HUES6 (cell line): ENCODE data around the gene FER1L5.

Experiments used
- H3K27ac ChIP-seq: 2 replicates; pipeline ENCODE4 v1.7.0; 2013; ENCODE audit warnings: low read depth, mild to moderate bottlenecking, low read length, inconsistent platforms
- H3K27me3 ChIP-seq: 2 replicates; pipeline ENCODE4 v1.6.1; 2013; ENCODE audit warnings: low read length; ENCODE audit not compliant: control insufficient read depth, insufficient read depth
- H3K36me3 ChIP-seq: 2 replicates; pipeline ENCODE4 v1.6.1; 2013; ENCODE audit warnings: low read length; ENCODE audit not compliant: control insufficient read depth, insufficient read depth
- H3K4me1 ChIP-seq: 2 replicates; pipeline ENCODE4 v1.6.1; 2013; ENCODE audit warnings: low read length; ENCODE audit not compliant: control insufficient read depth, insufficient read depth
- H3K4me3 ChIP-seq: 2 replicates; pipeline ENCODE4 v1.5.1; 2013; ENCODE audit warnings: low read depth, low read length
- H3K9ac ChIP-seq: one replicate; pipeline ENCODE4 v1.6.1; 2013; ENCODE audit warnings: mild to moderate bottlenecking, low read length
- H3K9me3 ChIP-seq: 2 replicates; pipeline ENCODE4 v1.6.1; 2013; ENCODE audit warnings: low read depth, low read length; ENCODE audit not compliant: control insufficient read depth, insufficient read depth

Gene FER1L5

GRCh38 chr2:96683307-96683706 lies 40.7 kb downstream of the FER1L5 start:
- peaks cover 15% of the 10 kb centered on the region; the same call in 1 of the 2 replicates for H3K4me1 ChIP-seq
- H3K27ac ChIP-seq = no peak overlapping the region
- no peaks in the 10 kb centered on the region for H3K36me3 ChIP-seq
- no peak overlapping the region for H3K9ac ChIP-seq
- H3K27me3 ChIP-seq = no peaks in the 10 kb centered on the region
- no peaks in the 10 kb centered on the region for H3K9me3 ChIP-seq
- H3K4me3 ChIP-seq = no peak overlapping the region

- H3K27me3 ChIP-seq = no peaks in the 10 kb centered on the region
- H3K9me3 ChIP-seq = no peaks in the 10 kb centered on the region
- no peak overlapping the region for H3K9ac ChIP-seq
- H3K4me3 ChIP-seq = no peak overlapping the region
- peaks cover 15% of the 10 kb centered on the region; the same call in 1 of the 2 replicates for H3K4me1 ChIP-seq
- no peak overlapping the region for H3K27ac ChIP-seq
- no peaks in the 10 kb centered on the region for H3K36me3 ChIP-seq
Measured at GRCh38 chr2:96683972-96684820, 41.6 kb downstream of the FER1L5 start.

GRCh38 chr2:96684883-96685576 lies 42.5 kb downstream of the FER1L5 start:
- Histone ChIP-seq H3K4me3 (no peak overlapping the region), H3K36me3 (no peaks in the 10 kb centered on the region), H3K27me3 (no peaks in the 10 kb centered on the region), H3K9me3 (no peaks in the 10 kb centered on the region), H3K9ac (no peak overlapping the region), H3K27ac (no peak overlapping the region), H3K4me1 (peaks cover 15% of the 10 kb centered on the region; the same call in 1 of the 2 replicates)

- H3K9ac ChIP-seq = no peak overlapping the region
- H3K4me1 ChIP-seq = peaks cover 15% of the 10 kb centered on the region; the same call in 1 of the 2 replicates
- no peak overlapping the region for H3K4me3 ChIP-seq
- no peaks in the 10 kb centered on the region for H3K9me3 ChIP-seq
- no peaks in the 10 kb centered on the region for H3K27me3 ChIP-seq
- no peak overlapping the region for H3K27ac ChIP-seq
- no peaks in the 10 kb centered on the region for H3K36me3 ChIP-seq
Measured at GRCh38 chr2:96685577-96686459, 43.3 kb downstream of the FER1L5 start.

GRCh38 chr2:96687266-96687665 lies 44.7 kb downstream of the FER1L5 start:
- Histone ChIP-seq H3K4me3 (no peak overlapping the region), H3K4me1 (peaks cover 15% of the 10 kb centered on the region; the same call in 1 of the 2 replicates), H3K27ac (no peak overlapping the region), H3K9me3 (no peaks in the 10 kb centered on the region), H3K27me3 (no peaks in the 10 kb centered on the region), H3K9ac (no peak overlapping the region), H3K36me3 (no peaks in the 10 kb centered on the region)

- Histone ChIP-seq H3K27me3 (no peaks in the 10 kb centered on the region), H3K9ac (no peak overlapping the region), H3K36me3 (no peaks in the 10 kb centered on the region), H3K4me3 (no peak overlapping the region), H3K9me3 (no peaks in the 10 kb centered on the region), H3K4me1 (peaks cover 15% of the 10 kb centered on the region; the same call in 1 of the 2 replicates), H3K27ac (no peak overlapping the region)
Measured at GRCh38 chr2:96687711-96688640, 45.4 kb downstream of the FER1L5 start.

- no peaks in the 10 kb centered on the region for H3K36me3 ChIP-seq
- no peaks in the 10 kb centered on the region for H3K27me3 ChIP-seq
- H3K4me3 ChIP-seq = no peak overlapping the region
- no peak overlapping the region for H3K9ac ChIP-seq
- H3K9me3 ChIP-seq = no peaks in the 10 kb centered on the region
- no peak overlapping the region for H3K27ac ChIP-seq
- peaks cover 17% of the 10 kb centered on the region; the same call in 1 of the 2 replicates for H3K4me1 ChIP-seq
Measured at GRCh38 chr2:96688649-96689430, 46.3 kb downstream of the FER1L5 start.

GRCh38 chr2:96689431-96689991 lies 46.9 kb downstream of the FER1L5 start:
- Histone ChIP-seq H3K4me1 (peaks cover 17% of the 10 kb centered on the region; the same call in 1 of the 2 replicates), H3K9me3 (no peaks in the 10 kb centered on the region), H3K9ac (no peak overlapping the region), H3K4me3 (no peak overlapping the region), H3K27ac (no peak overlapping the region), H3K27me3 (no peaks in the 10 kb centered on the region), H3K36me3 (no peaks in the 10 kb centered on the region)

GRCh38 chr2:96690306-96691021 lies 47.9 kb downstream of the FER1L5 start:
- H3K36me3 ChIP-seq = no peaks in the 10 kb centered on the region
- H3K9me3 ChIP-seq = no peaks in the 10 kb centered on the region
- no peak overlapping the region for H3K9ac ChIP-seq
- H3K4me1 ChIP-seq = peaks cover 15% of the 10 kb centered on the region; the same call in 1 of the 2 replicates
- no peak overlapping the region for H3K4me3 ChIP-seq
- H3K27me3 ChIP-seq = no peaks in the 10 kb centered on the region
- no peak overlapping the region for H3K27ac ChIP-seq
